Osteoblast (primary cell): Measurements from ENCODE around the gene ARHGAP15. TPM values are rescaled to one million over a fixed set of nuclear protein-coding genes. Genes with fewer than 3 reads are reported as not detected.

Experiments
- DNase-seq: peaks from one replicate; pipeline ENCODE4 v3.0.0; 2011; ENCODE audit warnings: low spot score, mixed read lengths; ENCODE audit not compliant: insufficient read length; ENCODE audit errors: missing footprints
- H2AFZ ChIP-seq: 2 replicates; pipeline ENCODE4 v1.6.0; 2011; ENCODE audit warnings: mild to moderate bottlenecking, low read length
- H3K27ac ChIP-seq: 2 replicates; pipeline ENCODE4 v1.5.1; 2011; ENCODE audit warnings: mild to moderate bottlenecking, low read depth, low read length, moderate library complexity
- H3K27me3 ChIP-seq: 2 replicates; pipeline ENCODE4 v1.6.0; 2012; ENCODE audit warnings: mild to moderate bottlenecking, control low read depth, inconsistent platforms, low read length, moderate library complexity; ENCODE audit not compliant: insufficient read depth
- H3K36me3 ChIP-seq: 2 replicates; pipeline ENCODE4 v1.5.1; 2011; ENCODE audit warnings: mild to moderate bottlenecking, low read length, control low read depth, moderate library complexity; ENCODE audit not compliant: insufficient read depth
- H3K4me1 ChIP-seq: 2 replicates; pipeline ENCODE4 v1.5.1; 2011; ENCODE audit warnings: mild to moderate bottlenecking, low read length, control low read depth, moderate library complexity; ENCODE audit not compliant: insufficient read depth
- H3K4me2 ChIP-seq: 2 replicates; pipeline ENCODE4 v1.6.0; 2011; ENCODE audit warnings: mild to moderate bottlenecking, low read length; ENCODE audit not compliant: insufficient read depth
- H3K4me3 ChIP-seq: fragments of 200-600 bp; sonication (generic); 3 replicates; pipeline ENCODE4 v1.5.1; 2012; ENCODE audit warnings: mild to moderate bottlenecking, low read length, inconsistent platforms; ENCODE audit not compliant: insufficient read depth
- H3K79me2 ChIP-seq: 2 replicates; pipeline ENCODE4 v1.6.0; 2012; ENCODE audit warnings: mild to moderate bottlenecking, low read length, control low read depth, inconsistent platforms; ENCODE audit not compliant: insufficient read depth
- H3K9me3 ChIP-seq: 2 replicates; pipeline ENCODE4 v1.5.1; 2011; ENCODE audit warnings: low read depth, low read length, control low read depth
- H4K20me1 ChIP-seq: 2 replicates; pipeline ENCODE4 v1.6.0; 2012; ENCODE audit warnings: mild to moderate bottlenecking, low read length, control low read depth; ENCODE audit not compliant: insufficient read depth
- CTCF ChIP-seq: IDR thresholded peaks from 2 replicates; pipeline ENCODE4 v1.5.1; 2011; ENCODE audit warnings: mild to moderate bottlenecking, low read depth, low read length, moderate library complexity; ENCODE audit errors: extremely low read depth
- total RNA-seq: library from RNA; depleted of rRNA; stranded (reverse); fragments of >200 nt; gene quantifications from 2 replicates; pipeline ENCODE4 v1.2.3, GENCODE V29; 2012

ARHGAP15 gene
- total RNA-seq, 1 donor = 2.2 TPM

DNA sequence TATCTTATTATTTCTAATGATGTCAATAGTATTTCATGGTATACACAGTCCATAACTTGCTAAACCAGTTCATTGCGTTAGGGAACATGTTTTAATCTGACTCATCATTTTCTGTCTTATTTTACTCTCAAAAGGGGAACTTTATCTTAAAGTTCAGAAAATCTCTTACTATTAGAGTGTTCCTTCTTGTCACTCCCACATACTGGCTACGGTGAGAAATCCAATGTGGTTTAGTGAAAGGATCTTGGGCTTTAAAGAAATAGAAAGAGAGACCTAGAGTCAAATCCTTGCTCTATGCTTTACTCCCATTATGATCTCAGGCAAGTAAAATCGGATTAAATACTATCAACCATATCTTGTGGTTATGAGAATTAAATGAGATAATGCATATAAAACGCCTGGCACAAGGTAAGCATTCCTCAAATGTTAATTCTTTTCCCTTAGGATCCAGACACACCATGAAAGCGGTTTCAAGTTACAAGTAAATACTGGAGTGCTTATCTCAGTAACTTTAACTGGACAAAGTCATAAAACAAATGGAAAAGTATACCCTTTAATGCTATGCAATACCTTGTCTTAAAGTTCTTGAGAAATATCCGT lies 576.0 kb downstream of the ARHGAP15 start:
- H3K27me3 ChIP-seq = no peaks in the 10 kb centered on the region
- H3K4me1 ChIP-seq = peaks cover 16% of the 10 kb centered on the region
- no peaks in the 10 kb centered on the region for H3K79me2 ChIP-seq
- H3K4me2 ChIP-seq = no peak overlapping the region
- H3K4me3 ChIP-seq = no peak overlapping the region
- H2AFZ ChIP-seq = no peak overlapping the region
- TF ChIP-seq CTCF = no peak
- no peaks in the 10 kb centered on the region for H3K9me3 ChIP-seq
- H4K20me1 ChIP-seq = no peaks in the 10 kb centered on the region
- no peak for DNase-seq
- no peaks in the 10 kb centered on the region for H3K36me3 ChIP-seq
- H3K27ac ChIP-seq = no peak overlapping the region

DNA sequence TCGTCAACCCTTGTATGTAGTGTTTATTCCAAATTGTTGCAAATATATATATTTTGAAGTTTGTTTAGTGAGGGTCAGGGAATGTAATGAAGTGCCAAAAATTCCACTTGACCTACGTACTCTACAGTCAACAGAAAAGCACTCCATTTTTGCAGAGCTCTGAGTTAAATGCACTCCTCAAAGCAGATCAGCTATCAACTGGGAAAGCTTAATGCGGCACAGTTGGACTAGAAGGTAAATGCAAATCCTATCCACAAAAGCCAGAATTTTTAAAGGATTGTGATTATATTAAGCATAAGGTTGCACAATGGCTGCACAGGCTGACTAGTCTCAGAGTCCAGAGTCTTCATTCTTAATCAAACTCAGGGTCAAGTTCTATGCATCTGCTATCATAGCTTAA lies 577.1 kb downstream of the ARHGAP15 start:
- Histone ChIP-seq H3K27me3 (no peaks in the 10 kb centered on the region), H3K36me3 (no peaks in the 10 kb centered on the region), H3K4me3 (no peak overlapping the region), H3K4me2 (no peak overlapping the region), H3K79me2 (no peaks in the 10 kb centered on the region), H4K20me1 (no peaks in the 10 kb centered on the region), H2AFZ (no peak overlapping the region), H3K9me3 (no peaks in the 10 kb centered on the region), H3K4me1 (peaks cover 16% of the 10 kb centered on the region), H3K27ac (no peak overlapping the region)
- no peak for TF ChIP-seq CTCF
- no peak for DNase-seq

DNA sequence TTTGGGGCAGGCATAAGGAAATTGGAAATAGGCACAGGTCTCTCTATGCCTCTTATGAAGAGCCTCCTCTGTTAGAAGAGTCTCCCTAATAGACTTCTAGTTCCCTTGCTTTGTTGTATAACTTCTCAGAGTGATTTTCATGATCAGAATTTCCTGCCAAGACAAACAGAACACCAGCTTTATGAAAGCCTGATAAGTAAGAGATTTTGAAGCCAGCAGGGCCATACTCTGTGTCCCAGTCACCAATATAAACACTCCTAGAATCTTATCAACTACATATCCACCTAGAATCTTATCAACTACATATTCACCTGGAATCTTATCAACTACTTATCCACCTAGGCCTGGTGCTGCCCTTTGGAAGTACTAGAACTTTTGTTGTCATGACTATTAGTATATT lies 579.5 kb downstream of the ARHGAP15 start:
- H3K9me3 ChIP-seq = no peaks in the 10 kb centered on the region
- H3K27me3 ChIP-seq = no peaks in the 10 kb centered on the region
- no peaks in the 10 kb centered on the region for H3K36me3 ChIP-seq
- H3K79me2 ChIP-seq = no peaks in the 10 kb centered on the region
- H3K27ac ChIP-seq = no peak overlapping the region
- no peak overlapping the region for H2AFZ ChIP-seq
- H3K4me2 ChIP-seq = no peak overlapping the region
- H3K4me3 ChIP-seq = no peak overlapping the region
- H3K4me1 ChIP-seq = peaks cover 16% of the 10 kb centered on the region
- no peak for DNase-seq
- TF ChIP-seq CTCF = no peak
- no peaks in the 10 kb centered on the region for H4K20me1 ChIP-seq

DNA sequence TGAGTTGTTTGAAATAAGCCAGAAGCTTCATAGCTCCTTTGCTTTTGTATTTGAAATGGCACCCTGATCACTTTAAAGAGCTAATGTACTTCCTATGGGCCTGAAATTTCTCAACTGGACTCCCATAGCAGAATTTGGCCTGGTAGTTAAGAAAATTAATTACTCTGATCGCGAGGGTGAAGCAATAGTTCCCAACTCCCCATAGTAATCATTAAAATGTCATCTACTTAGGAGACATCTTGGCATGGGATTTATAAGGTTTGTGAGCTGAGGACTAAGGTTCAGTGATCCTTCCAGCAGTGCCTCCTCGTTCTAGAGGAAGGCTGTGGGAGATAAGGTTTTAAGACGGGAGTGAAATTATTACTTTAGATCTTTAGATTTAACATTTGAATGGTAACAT lies 581.0 kb downstream of the ARHGAP15 start:
- Histone ChIP-seq H3K4me2 (no peak overlapping the region), H3K9me3 (no peaks in the 10 kb centered on the region), H3K4me3 (no peak overlapping the region), H3K27ac (no peak overlapping the region), H3K79me2 (no peaks in the 10 kb centered on the region), H2AFZ (no peak overlapping the region), H3K36me3 (no peaks in the 10 kb centered on the region), H3K27me3 (no peaks in the 10 kb centered on the region), H3K4me1 (peaks cover 11% of the 10 kb centered on the region), H4K20me1 (no peaks in the 10 kb centered on the region)
- TF ChIP-seq CTCF = no peak
- DNase-seq = no peak
